Measurements from ENCODE around the gene GNA12.

GRCh38 chr7:2843191-2843685, 870 bp downstream of the GNA12 start:
- TF ChIP-seq CTCF (IDR thresholded peaks at IDR 0.05): no peak
- no peak for TF ChIP-seq POLR2A (IDR thresholded peaks at IDR 0.05)

Data from thyroid gland (tissue), 4 donors.